Astrocyte of the cerebellum (primary cell): ENCODE data around the gene TAF15.

Experiments
- DNase-seq: peaks from one replicate; pipeline ENCODE4 v3.0.0-alpha.2; 2011; ENCODE audit warnings: low read depth
- H3K4me3 ChIP-seq: 2 replicates; pipeline ENCODE4 v1.5.1; 2011; ENCODE audit warnings: mild to moderate bottlenecking, low read depth, low read length, moderate library complexity
- in situ Hi-C: cut with HindIII; loops from 2 replicates; pipeline ENCODE4 v1.10.0; 2017; ENCODE audit warnings: low sequenced_read_pairs
- TF ChIP-seq, protein P1 (sequence below): IDR thresholded peaks from 2 replicates; pipeline ENCODE4 v1.5.1; 2012; ENCODE audit warnings: low read length, low read depth, moderate library complexity, mild to moderate bottlenecking; ENCODE audit errors: missing control alignments

TAF15 gene

DNA sequence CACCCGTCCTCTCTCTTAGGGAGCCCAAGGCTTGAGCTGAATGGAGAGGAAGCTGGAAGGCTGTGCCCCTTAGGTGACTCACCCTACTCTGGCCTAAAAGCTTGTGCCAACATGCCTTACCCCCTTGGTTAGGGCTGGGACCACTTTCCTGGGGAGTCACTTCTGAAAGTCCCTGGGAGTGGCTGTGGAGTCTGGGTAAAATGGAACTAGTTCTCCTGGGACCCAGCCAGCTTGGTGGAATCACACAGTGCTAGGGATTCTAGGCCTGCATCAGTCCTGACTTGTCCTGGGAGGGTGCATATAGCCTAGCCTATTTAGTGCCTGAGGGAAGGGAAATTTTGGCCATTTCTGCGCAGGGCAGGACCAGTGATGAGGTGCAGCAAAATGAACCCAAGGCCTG, 24.4 kb upstream of the TAF15 start:
- DNase-seq, result no peak

GRCh38 chr17:35786941-35787432, 22.3 kb upstream of the TAF15 start:
- no peak overlapping the region for H3K4me3 ChIP-seq
- in situ Hi-C loops, result no loop called here
- TF ChIP-seq, protein P1, sequence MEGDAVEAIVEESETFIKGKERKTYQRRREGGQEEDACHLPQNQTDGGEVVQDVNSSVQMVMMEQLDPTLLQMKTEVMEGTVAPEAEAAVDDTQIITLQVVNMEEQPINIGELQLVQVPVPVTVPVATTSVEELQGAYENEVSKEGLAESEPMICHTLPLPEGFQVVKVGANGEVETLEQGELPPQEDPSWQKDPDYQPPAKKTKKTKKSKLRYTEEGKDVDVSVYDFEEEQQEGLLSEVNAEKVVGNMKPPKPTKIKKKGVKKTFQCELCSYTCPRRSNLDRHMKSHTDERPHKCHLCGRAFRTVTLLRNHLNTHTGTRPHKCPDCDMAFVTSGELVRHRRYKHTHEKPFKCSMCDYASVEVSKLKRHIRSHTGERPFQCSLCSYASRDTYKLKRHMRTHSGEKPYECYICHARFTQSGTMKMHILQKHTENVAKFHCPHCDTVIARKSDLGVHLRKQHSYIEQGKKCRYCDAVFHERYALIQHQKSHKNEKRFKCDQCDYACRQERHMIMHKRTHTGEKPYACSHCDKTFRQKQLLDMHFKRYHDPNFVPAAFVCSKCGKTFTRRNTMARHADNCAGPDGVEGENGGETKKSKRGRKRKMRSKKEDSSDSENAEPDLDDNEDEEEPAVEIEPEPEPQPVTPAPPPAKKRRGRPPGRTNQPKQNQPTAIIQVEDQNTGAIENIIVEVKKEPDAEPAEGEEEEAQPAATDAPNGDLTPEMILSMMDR, result no peak
- no peak for DNase-seq

More for the DNA sequence above, 24.4 kb upstream of the TAF15 start:
- in situ Hi-C loops, result no loop called here
- TF ChIP-seq, protein P1, result no peak
- no peak overlapping the region for H3K4me3 ChIP-seq

DNA sequence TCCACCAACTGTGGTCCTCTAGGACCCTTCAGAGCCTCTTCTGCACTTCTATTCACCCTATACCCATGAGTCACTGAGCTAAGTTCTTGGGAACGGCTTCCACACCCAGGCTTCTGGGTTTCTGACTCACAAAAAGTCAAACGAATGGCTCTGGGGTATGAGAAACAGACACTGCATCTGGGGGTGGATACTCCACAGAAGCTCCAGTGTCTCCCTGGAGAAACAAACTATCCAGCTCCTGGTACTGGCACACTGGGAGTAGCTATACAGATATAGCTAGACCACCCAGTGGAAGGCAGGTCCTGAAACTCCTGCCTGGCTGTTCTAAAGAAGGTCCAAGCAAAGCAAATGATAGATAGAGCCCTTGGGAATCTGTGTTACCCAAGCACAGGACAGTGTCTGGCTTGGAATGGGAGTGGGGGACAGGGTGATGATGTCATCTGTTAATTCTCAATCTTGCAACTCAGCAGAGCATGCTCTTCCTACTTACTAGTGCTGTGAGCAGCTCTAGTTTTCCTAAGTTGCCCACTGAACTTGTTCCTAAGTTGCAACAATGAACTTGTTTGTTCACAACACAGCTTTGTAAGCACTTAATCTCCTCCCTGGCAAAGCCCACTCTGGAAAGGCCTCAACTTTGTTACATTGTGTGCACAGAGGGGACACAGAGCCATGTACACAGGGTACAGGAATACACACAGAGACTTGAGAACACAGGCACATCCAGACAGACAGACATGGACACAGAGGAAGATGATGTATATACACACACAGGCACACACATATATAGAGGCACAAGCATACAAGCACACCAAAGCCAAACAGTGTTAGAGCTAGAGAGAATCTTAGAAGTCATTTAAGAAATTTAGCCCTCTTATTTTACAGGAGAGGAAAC, 20.6 kb upstream of the TAF15 start:
- in situ Hi-C loops, result no loop called here
- no peak for DNase-seq
- TF ChIP-seq, protein P1, result no peak
- no peak overlapping the region for H3K4me3 ChIP-seq

- no peak for DNase-seq
Observed at GRCh38 chr17:35790841-35791240, 18.4 kb upstream of the TAF15 start.

DNA sequence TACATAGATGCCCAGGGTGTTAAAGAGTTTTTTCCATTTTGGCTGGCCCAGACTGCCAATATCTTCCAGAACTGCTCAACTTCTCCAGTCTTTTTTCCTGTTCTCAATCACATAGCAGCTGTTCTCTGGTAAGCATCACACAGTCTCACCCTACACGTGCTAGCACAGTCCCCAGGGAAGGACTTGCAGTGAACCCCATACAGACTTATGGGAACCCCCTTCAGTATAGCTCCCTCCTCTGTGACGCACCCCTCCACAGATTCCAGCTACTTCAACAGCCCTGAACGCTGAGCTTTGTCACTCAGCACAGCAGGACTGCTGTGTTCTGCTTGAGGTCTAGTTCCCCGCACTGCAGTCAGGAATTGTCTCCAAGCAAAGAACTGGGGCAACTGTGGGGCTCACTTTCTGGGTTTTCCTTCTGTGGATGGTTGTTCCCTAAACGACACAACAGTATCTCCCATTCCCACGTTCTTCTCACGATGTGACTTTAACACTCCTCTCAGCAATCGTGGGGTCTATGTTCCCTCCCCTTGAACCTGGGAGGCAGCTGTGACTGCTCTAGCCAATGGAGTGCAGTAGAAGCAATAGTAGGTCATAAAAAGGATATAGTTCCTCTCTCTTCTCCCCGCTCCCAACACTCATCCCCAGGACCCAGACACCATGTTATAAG, 17.5 kb upstream of the TAF15 start:
- in situ Hi-C loops, result no loop called here
- TF ChIP-seq, protein P1, result no peak
- DNase-seq, result no peak
- H3K4me3 ChIP-seq, result no peak overlapping the region

More at GRCh38 chr17:35790841-35791240, 18.4 kb upstream of the TAF15 start:
- H3K4me3 ChIP-seq, result no peak overlapping the region
- TF ChIP-seq, protein P1, result no peak
- in situ Hi-C loops, result no loop called here

DNA sequence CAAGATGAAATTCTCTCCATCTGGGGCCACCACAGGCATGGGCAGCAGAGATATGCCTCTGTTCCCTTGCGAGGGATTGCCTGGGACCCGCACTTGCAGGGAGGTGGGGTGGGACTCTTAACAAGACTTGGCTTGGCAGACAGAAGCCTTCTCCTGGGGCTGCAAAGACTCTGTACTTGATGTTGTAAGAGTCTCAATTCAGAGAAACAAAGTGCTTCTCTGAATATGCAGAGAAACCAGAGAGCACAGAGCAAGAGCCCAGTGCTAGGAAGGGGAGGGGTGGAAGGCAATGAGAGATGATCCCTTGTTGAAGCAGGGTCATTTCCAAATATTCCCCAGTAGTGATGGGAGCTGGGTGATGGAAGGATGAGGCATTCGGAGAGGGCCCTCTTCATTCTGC, 16.0 kb upstream of the TAF15 start:
- no peak for DNase-seq
- TF ChIP-seq, protein P1, result no peak
- in situ Hi-C loops, result no loop called here
- H3K4me3 ChIP-seq, result no peak overlapping the region
